GM21381 (cell line): Measurements from ENCODE around the gene NUDT16L1.
A peak's percentile ranks its signal among the peaks of the same experiment; 100 is the strongest.
"Not testable (repeated sequence)": the region's sequence is repeated elsewhere in the genome, so short reads cannot be mapped to it uniquely, and the experiment has no call there.

Experiments
- ATAC-seq: cut with Tn5 transposase; IDR thresholded peaks from one replicate; pipeline ENCODE4 v1.9.1; 2021; ENCODE audit warnings: mild to moderate bottlenecking, moderate library complexity; ENCODE audit not compliant: unreplicated experiment

The NUDT16L1 gene

GRCh38 chr16:4693296-4693955 is at the start of gene NUDT16L1:
TSS of gene NUDT16L1 (plus strand) at chr16:4693562. CDS start at chr16:4693727, 165 bp downstream.
- peak; percentile 89 for ATAC-seq

- no peak for ATAC-seq
Observed at GRCh38 chr16:4646773-4647643, 46.4 kb upstream of the NUDT16L1 start.

GRCh38 chr16:4647644-4647980 is 45.8 kb upstream of the NUDT16L1 start:
- no peak for ATAC-seq

DNA sequence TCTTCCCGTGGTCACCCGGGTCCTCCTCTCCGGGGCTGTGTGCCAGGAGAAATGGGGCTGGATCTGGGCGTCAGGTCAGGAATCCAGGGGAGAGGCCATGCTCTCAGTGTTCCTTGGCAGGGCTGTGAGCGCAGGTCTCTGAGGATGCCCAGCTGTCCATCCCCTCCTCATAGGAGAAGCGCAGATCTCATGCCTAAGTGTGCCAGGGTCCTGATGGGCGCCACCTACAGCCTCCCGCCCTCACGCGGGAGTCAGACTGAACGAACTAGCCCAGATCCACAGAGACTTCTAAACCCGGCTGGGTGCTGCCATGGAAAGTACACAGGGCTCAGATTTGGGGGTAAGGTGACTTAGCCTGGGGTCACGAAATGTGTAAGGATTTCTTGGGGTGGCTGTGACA is 44.4 kb upstream of the NUDT16L1 start:
- ATAC-seq, result no peak

DNA sequence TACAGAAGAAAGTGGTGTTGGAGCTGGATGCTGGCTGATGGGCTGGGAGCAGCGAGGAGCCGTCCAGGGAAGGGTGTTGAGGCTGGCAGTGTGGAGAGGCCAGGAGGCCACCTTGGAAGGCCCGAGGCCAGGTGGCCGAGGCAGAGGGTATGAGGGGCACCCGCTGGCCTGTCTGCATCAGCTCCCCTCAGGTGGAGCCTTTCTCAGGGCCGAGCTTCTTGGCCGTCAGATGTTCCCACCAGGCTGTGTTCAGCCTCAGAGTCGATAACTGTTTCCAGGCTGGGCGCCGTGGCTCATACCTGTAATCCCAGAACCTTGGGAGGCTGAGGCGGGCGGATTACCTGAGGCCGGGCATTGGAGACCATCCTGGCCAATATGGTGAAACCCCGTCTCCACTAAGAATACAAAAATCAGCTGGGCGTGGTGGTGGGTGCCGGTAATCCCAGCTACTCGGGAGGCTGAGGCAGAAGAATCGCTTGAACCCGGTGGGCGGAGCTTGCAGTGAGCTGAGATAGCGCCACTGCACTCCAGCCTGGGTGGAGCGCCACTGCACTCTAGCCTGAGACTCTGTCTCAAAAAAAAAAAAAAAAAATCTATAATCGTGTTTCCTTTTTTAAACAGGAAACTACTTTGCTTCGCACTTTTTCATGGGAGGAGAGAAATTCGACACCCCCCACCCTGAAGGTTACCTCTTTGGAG is 43.5 kb upstream of the NUDT16L1 start:
- no peak for ATAC-seq

- ATAC-seq, result not testable (repeated sequence)
Observed at GRCh38 chr16:4650443-4651074, 42.8 kb upstream of the NUDT16L1 start.

- no peak for ATAC-seq
Observed at GRCh38 chr16:4651827-4652226, 41.5 kb upstream of the NUDT16L1 start.

DNA sequence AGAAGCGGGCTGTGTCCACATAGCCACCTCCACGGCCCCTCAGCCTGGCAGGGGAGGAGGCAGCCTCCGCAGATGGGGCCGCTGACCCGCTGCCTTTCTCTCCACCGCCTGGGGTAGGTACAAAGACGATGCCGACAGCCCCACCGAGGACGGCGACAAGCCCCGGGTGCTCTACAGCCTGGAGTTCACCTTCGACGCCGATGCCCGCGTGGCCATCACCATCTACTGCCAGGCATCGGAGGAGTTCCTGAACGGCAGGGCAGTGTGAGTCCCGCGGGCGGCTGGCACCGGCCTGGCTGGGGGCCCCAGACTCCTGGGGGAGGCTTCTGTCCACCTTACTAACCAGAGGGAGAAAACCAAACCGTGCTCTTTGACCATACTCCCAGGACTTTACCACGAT is 40.8 kb upstream of the NUDT16L1 start:
- ATAC-seq, result no peak

GRCh38 chr16:4654011-4654963 is 39.1 kb upstream of the NUDT16L1 start:
- no peak for ATAC-seq

- no peak for ATAC-seq
Observed at GRCh38 chr16:4654964-4655590, 38.3 kb upstream of the NUDT16L1 start.

GRCh38 chr16:4655801-4656200 is 37.6 kb upstream of the NUDT16L1 start:
- ATAC-seq, result no peak

GRCh38 chr16:4656221-4656620 is 37.1 kb upstream of the NUDT16L1 start:
- no peak for ATAC-seq

- ATAC-seq, result no peak
Observed at GRCh38 chr16:4656695-4657686, 36.4 kb upstream of the NUDT16L1 start.

- ATAC-seq, result no peak
Observed at GRCh38 chr16:4659363-4660353, 33.7 kb upstream of the NUDT16L1 start.

GRCh38 chr16:4660454-4661007 is 32.8 kb upstream of the NUDT16L1 start:
- no peak for ATAC-seq

DNA sequence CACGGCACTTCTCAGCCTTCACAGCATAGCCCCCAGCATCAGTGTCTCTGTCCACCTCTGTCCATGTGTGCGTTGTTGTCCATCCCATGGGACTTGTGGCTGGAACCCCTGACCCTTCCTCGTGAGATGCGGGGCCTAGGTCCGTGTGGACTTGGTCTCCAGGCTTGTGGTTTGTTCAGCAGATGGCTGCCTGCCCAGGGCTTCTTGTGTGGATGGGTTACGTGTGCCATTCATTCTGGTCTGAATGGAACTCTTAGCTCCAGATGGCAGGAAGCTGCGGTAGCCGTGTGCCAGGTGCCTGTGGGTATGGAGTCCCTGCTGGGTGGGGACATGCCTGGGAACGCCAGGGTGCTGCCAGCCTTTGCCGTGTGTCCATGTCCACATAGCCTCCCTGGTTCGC is 31.7 kb upstream of the NUDT16L1 start:
- no peak for ATAC-seq

DNA sequence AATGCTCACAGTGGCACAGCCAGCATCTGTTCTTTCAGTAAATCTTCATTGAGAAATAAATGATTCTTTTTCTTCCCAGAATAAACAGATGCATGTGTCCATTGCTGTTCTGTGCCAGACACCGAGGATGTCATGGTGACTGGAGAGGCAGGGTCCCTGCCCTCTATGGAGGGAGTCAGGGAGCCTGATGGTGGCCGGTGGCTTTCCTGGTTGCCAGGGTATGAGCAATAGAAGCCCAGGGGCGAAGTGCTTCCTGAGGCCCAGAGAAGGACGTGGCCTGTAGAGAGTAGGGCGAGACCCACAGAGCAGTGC is 29.9 kb upstream of the NUDT16L1 start:
- ATAC-seq, result no peak
